Mesothelial cell of epicardium (in vitro differentiated cells): ENCODE results near the gene CFAP210. TPM values are rescaled to one million over a fixed set of nuclear protein-coding genes. Genes with fewer than 3 reads are reported as not detected.

ENCODE experiments used
- DNase-seq, 2 experiments: peaks; one replicate each; pipeline ENCODE4 v3.0.0; 2021; ENCODE audit warnings: low spot score in 2 of 2; ENCODE audit not compliant: unreplicated experiment in 2 of 2
- H3K27ac Mint-ChIP-seq: 2 replicates; pipeline ENCODE4 v1.8.0; 2021; ENCODE audit warnings: mixed read lengths
- H3K27me3 Mint-ChIP-seq: 2 replicates; pipeline ENCODE4 v1.8.0; 2021; ENCODE audit warnings: low read depth, mixed read lengths
- H3K36me3 Mint-ChIP-seq: 2 replicates; pipeline ENCODE4 v1.8.0; 2021; ENCODE audit warnings: mixed read lengths
- H3K4me1 Mint-ChIP-seq: 2 replicates; pipeline ENCODE4 v1.8.0; 2021; ENCODE audit warnings: mixed read lengths
- H3K4me3 Mint-ChIP-seq: 2 replicates; pipeline ENCODE4 v1.8.0; 2021; ENCODE audit warnings: mild to moderate bottlenecking, moderate library complexity, mixed read lengths
- H3K9me3 Mint-ChIP-seq: 2 replicates; pipeline ENCODE4 v1.8.0; 2021; ENCODE audit warnings: mixed read lengths
- total RNA-seq: library from RNA; stranded (reverse); gene quantifications from 3 replicates; pipeline ENCODE4 v1.2.1, GENCODE V29; 2021
- TF ChIP-seq, protein P1 (sequence below): fragments of 200-600 bp; sonication (generic); IDR thresholded peaks from one replicate; pipeline ENCODE4 v1.5.0; 2021; ENCODE audit warnings: antibody characterized with exemption; ENCODE audit not compliant: unreplicated experiment

The CFAP210 gene
- total RNA-seq, 1 donor from 2014 or later, result 0.58 TPM

DNA sequence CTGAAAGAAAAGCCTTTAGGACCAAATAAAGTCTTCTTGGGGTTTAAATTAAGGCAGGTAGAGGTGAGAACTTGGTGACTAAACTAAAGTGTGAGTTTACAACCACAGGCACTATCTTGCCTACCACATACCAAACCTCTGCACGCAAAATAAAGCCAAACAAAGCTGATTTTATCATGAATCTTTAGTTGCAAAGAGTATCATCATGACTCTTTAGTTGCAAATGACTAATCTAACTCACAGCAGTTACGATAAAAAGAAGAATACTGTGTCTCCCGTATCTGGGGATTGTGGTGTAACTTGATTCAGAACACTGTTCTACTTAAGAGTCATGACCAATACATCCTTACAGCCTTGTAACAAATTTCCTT lies 11.2 kb downstream of the CFAP210 start:
- Mint-ChIP-seq H3K36me3 (peaks cover 4% of the 10 kb centered on the region), H3K4me3 (no peak overlapping the region), H3K9me3 (peaks cover 13% of the 10 kb centered on the region), H3K4me1 (no peaks in the 10 kb centered on the region), H3K27me3 (peaks cover 2% of the 10 kb centered on the region), H3K27ac (no peak overlapping the region)
- TF ChIP-seq, protein P1, sequence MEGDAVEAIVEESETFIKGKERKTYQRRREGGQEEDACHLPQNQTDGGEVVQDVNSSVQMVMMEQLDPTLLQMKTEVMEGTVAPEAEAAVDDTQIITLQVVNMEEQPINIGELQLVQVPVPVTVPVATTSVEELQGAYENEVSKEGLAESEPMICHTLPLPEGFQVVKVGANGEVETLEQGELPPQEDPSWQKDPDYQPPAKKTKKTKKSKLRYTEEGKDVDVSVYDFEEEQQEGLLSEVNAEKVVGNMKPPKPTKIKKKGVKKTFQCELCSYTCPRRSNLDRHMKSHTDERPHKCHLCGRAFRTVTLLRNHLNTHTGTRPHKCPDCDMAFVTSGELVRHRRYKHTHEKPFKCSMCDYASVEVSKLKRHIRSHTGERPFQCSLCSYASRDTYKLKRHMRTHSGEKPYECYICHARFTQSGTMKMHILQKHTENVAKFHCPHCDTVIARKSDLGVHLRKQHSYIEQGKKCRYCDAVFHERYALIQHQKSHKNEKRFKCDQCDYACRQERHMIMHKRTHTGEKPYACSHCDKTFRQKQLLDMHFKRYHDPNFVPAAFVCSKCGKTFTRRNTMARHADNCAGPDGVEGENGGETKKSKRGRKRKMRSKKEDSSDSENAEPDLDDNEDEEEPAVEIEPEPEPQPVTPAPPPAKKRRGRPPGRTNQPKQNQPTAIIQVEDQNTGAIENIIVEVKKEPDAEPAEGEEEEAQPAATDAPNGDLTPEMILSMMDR, result no peak
- DNase-seq, result no peak

DNA sequence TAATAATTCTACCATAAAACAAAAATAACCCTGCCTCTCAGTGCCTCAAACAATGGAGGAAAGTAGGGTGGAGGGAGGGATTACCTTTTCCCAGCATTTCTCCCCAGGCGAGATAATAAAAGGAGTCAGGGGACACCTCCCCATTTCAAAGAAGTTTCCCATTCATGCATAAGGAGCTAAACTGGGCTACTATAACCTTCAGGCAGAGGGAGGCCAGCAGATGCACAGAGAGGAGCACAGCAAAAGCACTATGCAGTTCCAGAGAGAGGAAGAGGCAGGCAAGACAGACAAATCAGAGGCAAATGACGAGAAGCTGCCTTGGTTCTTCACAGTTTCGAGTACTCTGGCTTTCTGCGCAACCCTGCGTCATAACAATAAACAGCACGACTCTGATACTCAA lies 17.4 kb downstream of the CFAP210 start:
- peaks cover 9% of the 10 kb centered on the region for H3K9me3 Mint-ChIP-seq
- DNase-seq, result no peak
- TF ChIP-seq, protein P1, result no peak
- H3K4me3 Mint-ChIP-seq, result no peak overlapping the region
- H3K27ac Mint-ChIP-seq, result no peak overlapping the region
- peaks cover 1% of the 10 kb centered on the region for H3K36me3 Mint-ChIP-seq
- no peaks in the 10 kb centered on the region for H3K4me1 Mint-ChIP-seq
- peaks cover 2% of the 10 kb centered on the region for H3K27me3 Mint-ChIP-seq

DNA sequence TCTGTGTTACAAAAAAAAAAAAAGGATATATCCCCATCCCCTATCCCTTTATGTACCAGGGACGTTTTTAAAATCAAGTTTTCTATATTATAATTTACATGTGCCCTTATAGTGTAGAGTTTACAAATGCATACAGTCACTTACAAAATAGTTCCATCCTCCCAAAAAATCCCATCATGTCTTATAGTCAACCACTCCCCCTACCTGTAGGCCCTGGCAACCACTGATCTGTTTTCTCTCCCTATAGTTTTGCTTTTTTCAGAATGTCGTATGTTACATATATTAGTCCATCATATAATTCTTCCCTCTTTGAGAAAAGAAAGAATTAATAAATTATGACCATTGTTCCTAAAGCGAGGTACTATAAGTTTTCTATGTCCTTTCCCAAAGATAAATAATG lies 17.8 kb downstream of the CFAP210 start:
- Mint-ChIP-seq H3K36me3 (peaks cover 1% of the 10 kb centered on the region), H3K4me3 (no peak overlapping the region), H3K27ac (no peak overlapping the region), H3K9me3 (peaks cover 9% of the 10 kb centered on the region), H3K27me3 (peaks cover 1% of the 10 kb centered on the region), H3K4me1 (no peaks in the 10 kb centered on the region)
- DNase-seq, result no peak
- TF ChIP-seq, protein P1, result no peak

DNA sequence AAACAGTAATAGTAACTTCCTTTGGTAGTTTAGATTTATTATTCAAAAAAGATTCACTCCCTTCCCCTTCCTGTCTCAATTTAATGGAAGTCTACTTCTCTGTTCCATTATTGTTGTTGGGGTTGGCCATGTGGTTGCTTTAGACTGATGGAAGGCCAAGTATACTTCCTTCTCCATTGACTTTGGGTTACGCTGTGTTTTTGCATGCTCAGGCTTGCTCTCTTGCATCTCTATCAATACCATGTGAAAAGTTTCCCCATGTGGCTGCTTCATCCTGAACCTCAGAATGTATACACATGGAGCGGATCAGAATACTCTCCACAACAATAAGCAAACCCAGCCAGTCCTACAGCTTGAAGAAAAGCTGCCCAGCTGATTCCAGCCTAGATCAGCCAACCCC lies 20.3 kb downstream of the CFAP210 start:
- TF ChIP-seq, protein P1, result no peak
- no peak overlapping the region for H3K4me3 Mint-ChIP-seq
- H3K36me3 Mint-ChIP-seq, result no peaks in the 10 kb centered on the region
- no peaks in the 10 kb centered on the region for H3K4me1 Mint-ChIP-seq
- peaks cover 3% of the 10 kb centered on the region for H3K9me3 Mint-ChIP-seq
- no peak for DNase-seq
- H3K27ac Mint-ChIP-seq, result no peak overlapping the region
- H3K27me3 Mint-ChIP-seq, result no peaks in the 10 kb centered on the region

DNA sequence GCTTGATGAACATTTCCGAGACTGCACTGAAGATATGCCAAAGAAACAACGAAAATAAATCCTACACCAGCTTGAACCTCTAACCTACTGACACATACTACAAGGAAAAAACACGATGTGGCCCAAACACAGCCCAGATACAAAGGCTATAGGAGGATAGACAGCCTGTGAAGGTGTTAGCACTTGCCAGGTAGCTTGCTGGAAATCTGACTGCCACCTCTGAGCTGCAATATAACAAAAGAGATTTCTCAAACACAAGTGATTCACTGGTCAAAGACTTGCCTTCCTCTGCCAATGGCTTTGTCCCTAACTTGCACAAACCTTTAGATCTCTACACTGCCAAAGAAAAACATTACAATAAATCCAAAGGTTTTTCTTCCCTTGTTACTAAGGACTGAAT lies 21.1 kb downstream of the CFAP210 start:
- TF ChIP-seq, protein P1, result no peak
- Mint-ChIP-seq H3K27me3 (no peaks in the 10 kb centered on the region), H3K4me1 (no peaks in the 10 kb centered on the region), H3K9me3 (peaks cover 3% of the 10 kb centered on the region), H3K36me3 (no peaks in the 10 kb centered on the region), H3K4me3 (no peak overlapping the region), H3K27ac (no peak overlapping the region)
- DNase-seq, result no peak

DNA sequence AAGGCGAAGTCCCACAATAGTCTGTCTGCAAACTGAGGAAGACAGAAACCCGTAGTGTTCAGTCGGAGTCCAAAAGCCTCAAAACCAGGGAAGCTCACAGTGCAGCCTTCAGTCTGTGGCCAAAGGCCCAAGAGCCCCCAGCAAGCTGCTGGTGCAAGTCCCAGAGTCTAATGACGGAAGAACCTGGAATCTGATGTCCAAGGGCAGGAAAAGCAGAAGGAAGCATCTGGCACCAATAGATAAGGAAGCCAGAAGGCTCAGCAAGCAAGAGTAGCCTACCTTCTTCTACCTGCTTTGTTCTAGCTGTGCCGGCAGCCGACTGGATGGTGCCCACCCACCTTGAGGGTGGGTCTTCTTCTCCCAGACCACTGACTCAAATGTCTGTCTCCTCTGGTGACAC lies 21.8 kb downstream of the CFAP210 start:
- Mint-ChIP-seq H3K27me3 (no peaks in the 10 kb centered on the region), H3K36me3 (no peaks in the 10 kb centered on the region), H3K4me1 (no peaks in the 10 kb centered on the region), H3K9me3 (peaks cover 3% of the 10 kb centered on the region), H3K27ac (no peak overlapping the region), H3K4me3 (no peak overlapping the region)
- TF ChIP-seq, protein P1, result no peak
- DNase-seq, result no peak
